Stimulated activated CD8-positive, alpha-beta memory T cell treated with anti-CD3 and anti-CD28 coated beads, Interleukin-12 subunit alpha, Interleukin-12 subunit beta, amount 100 ng/mL, for 24 hours (primary cell): ENCODE results near the gene RPS6KA6.
"Not testable (repeated sequence)": the region's sequence is repeated elsewhere in the genome, so short reads cannot be mapped to it uniquely, and the experiment has no call there.

Experiments used
- DNase-seq: peaks from one replicate; pipeline ENCODE4 v3.0.0-alpha.2; 2020; ENCODE audit errors: extremely low read depth

Gene RPS6KA6

GRCh38 chrX:84162401-84162800 lies 25.6 kb downstream of the RPS6KA6 start:
- DNase-seq, result no peak

GRCh38 chrX:84161641-84162040 lies 26.4 kb downstream of the RPS6KA6 start:
- DNase-seq, result no peak

- no peak for DNase-seq
Observed at GRCh38 chrX:84160736-84161135, 27.3 kb downstream of the RPS6KA6 start.

- no peak for DNase-seq
Observed at GRCh38 chrX:84156821-84157220, 31.2 kb downstream of the RPS6KA6 start.

GRCh38 chrX:84155938-84156337 lies 32.1 kb downstream of the RPS6KA6 start:
- DNase-seq, result no peak

- no peak for DNase-seq
Observed at GRCh38 chrX:84153538-84153937, 34.5 kb downstream of the RPS6KA6 start.

- DNase-seq, result no peak
Observed at GRCh38 chrX:84144991-84145390, 43.0 kb downstream of the RPS6KA6 start.

GRCh38 chrX:84144281-84144680 lies 43.7 kb downstream of the RPS6KA6 start:
- DNase-seq, result no peak

GRCh38 chrX:84133023-84133422 lies 55.0 kb downstream of the RPS6KA6 start:
- DNase-seq, result no peak

- no peak for DNase-seq
Observed at GRCh38 chrX:84123585-84123984, 64.4 kb downstream of the RPS6KA6 start.

- DNase-seq, result no peak
Observed at GRCh38 chrX:84118769-84119168, 69.2 kb downstream of the RPS6KA6 start.

GRCh38 chrX:84118315-84118714 lies 69.7 kb downstream of the RPS6KA6 start:
- no peak for DNase-seq

- no peak for DNase-seq
Observed at GRCh38 chrX:84108584-84108983, 79.4 kb downstream of the RPS6KA6 start.

GRCh38 chrX:84099120-84099519 lies 88.9 kb downstream of the RPS6KA6 start:
- DNase-seq, result no peak

GRCh38 chrX:84079479-84080197 lies 108.4 kb downstream of the RPS6KA6 start:
- not testable (repeated sequence) for DNase-seq

- DNase-seq, result no peak
Observed at GRCh38 chrX:84078991-84079390, 109.0 kb downstream of the RPS6KA6 start.

GRCh38 chrX:84064814-84065213 lies 123.2 kb downstream of the RPS6KA6 start:
- no peak for DNase-seq

GRCh38 chrX:84064164-84064563 lies 123.8 kb downstream of the RPS6KA6 start:
- DNase-seq, result no peak

GRCh38 chrX:84047339-84047738 lies 140.7 kb downstream of the RPS6KA6 start:
- no peak for DNase-seq

- no peak for DNase-seq
Observed at GRCh38 chrX:84046403-84046984, 141.5 kb downstream of the RPS6KA6 start.

- DNase-seq, result no peak
Observed at GRCh38 chrX:84044051-84044450, 143.9 kb downstream of the RPS6KA6 start.
